ENCODE data around the gene CEACAM7.

GRCh38 chr19:41711376-41712261 lies 23.5 kb upstream of the CEACAM7 start:
- TF ChIP-seq EZH2 (IDR thresholded peaks at IDR 0.05; ENCODE audit: insufficient read depth, poor library complexity, severe bottlenecking) (no peak), EZH2phosphoT487 (IDR thresholded peaks at IDR 0.05; ENCODE audit: insufficient read depth, low read depth) (no peak)

Measured in GM23248 (cell line).